Measurements from ENCODE around the gene RARRES1. TPM values are rescaled to one million over a fixed set of nuclear protein-coding genes. Genes with fewer than 3 reads are reported as not detected.
A peak's percentile ranks its signal among the peaks of the same experiment; 100 is the strongest.
"Not testable (repeated sequence)": the region's sequence is repeated elsewhere in the genome, so short reads cannot be mapped to it uniquely, and the experiment has no call there.

Gene RARRES1
- total RNA-seq, 1 donor from 2014 or later: 9.1 TPM

DNA sequence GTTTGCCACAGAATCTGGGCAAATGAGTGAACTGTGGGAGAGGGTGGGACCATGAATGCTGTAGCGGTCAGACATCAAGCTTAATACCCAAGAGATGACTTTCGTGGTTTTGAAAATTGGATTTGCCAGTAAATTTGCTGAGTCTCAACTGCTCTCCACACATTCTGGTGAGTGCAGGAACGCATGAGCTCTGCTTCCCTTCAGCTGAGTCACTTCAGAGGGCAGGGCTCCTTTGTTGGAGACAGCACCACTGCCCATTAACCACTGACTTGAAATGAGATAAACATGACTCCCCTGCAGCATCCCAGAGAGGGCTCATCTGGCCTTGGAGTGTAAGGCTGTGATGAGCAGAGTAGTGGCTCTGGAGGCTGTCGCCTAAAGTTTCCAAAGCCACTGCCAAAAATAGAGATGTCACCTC is 22.6 kb downstream of the RARRES1 start:
- intact Hi-C loops (cut with DNase I): no loop called here
- no peak for DNase-seq (ENCODE audit: low spot score)

DNA sequence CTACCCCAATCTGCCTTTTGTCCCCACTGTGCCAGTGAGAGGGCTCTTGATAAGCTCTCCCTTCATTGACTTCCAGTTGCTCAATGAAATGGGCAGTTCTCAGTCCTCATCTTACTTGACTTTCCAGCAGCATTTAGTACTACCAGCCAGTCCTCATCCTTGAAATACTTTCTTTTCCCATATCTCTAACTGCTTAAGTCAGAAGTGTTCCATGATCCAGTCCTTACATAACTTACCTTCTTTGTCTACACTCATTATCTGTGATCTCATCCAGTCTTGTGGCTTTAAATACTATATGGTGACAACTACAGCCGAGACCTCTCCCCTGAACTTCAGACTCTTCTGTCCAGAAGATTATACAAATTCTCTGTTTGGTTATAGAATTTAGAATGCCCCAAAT is 28.7 kb downstream of the RARRES1 start:
- intact Hi-C loops (cut with DNase I): no loop called here
- DNase-seq (ENCODE audit: low spot score): no peak

DNA sequence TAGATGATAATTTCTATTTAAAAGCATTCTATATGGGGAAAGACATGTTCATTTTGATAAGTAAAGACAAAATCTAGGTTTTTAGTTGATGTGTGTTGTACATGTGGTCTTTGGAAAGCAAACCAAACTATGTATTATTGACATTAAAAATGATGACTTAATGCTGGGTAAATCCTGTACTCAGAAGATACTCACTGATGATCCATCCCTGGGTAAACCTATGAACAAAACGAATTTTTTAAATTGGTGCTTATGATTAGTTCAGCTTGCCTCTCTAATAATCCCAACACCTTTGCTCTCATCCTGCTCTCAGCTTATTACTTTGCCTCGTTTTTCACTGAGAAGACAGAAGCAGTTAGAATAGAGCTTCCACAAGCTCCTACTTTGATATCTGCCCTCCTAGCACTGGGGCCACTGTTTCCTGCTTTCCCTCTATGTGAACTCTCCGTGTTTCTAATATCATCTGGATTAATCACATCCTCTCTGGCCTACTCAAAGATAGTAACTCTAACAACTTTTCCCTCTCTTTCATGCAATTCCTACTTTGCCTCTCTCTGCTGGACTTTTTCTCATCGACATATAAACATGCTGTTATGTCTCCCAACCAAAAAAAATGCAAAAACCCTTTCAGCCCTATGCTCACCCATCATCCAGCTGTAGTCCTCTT is 29.3 kb downstream of the RARRES1 start:
- DNase-seq (ENCODE audit: low spot score): no peak
- intact Hi-C loops (cut with DNase I): no loop called here

DNA sequence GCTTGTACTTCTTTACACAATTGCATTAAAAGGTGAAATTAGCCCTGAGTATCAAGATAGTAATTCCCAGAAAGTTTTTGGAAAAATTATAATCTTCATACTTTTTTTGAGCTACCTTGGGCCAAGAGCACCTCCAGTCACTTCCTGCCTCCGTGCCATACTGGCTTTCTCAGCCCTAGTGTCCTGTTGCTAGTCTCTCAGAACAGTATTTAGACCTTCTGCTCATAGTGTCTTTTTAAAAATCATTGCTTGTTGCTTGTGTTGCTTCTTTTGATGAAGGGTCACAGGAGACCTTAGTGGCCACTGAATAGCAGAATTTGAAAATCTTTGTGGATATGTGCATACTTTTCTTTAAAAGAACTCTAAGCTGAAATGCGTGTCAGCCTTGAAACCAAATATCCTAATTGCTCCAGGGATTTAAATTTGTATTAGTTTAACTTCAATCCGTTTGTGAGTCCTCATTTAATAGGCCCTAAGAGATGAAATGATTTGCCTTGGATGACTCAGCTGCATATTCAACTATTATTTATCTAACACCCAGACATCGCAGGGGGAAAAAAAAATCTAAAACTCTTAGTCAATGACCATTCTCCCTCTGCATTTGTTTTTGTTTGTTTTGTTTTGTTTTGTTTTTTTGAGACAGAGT is 30.7 kb downstream of the RARRES1 start:
- DNase-seq (ENCODE audit: low spot score): no peak
- intact Hi-C loops (cut with DNase I): no loop called here

DNA sequence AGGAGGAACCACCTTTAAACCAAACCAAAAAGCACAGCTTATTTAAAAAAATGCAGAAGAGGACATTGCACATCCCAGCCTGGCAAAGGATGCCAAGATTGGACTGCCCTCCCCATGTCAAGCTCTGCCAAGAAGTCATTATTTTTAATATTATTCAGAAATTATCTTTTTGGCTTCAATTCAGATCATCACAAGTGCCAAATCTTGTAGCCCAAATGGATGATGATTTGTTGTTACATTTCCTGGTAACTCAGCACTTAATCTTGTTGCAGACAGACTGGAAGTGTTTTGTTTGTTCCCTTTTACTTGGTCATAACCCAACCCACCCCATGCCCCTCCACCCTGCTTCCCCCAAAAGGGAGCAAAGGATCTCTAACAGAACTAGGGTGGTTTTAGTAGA is 31.7 kb downstream of the RARRES1 start:
- intact Hi-C loops (cut with DNase I): no loop called here
- no peak for DNase-seq (ENCODE audit: low spot score)

DNA sequence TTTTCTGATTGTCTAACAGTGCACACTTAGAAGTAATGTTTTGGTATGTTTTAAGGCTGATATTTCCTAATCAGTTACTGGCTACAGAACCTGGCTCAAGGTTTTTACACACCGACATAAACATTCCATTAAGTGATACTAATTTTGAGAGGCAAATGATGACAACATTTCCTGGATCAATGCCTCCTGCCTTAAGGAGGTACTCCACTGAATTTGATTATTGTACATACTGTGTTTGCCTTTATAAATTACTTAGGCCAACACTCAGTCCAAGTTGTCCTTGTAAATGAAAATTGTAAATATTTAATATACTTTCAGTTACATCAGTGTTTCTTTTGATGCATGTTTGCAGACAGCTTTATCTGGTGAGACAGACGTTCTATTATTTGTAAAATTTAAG is 35.6 kb downstream of the RARRES1 start:
- no peak for DNase-seq (ENCODE audit: low spot score)
- intact Hi-C loops (cut with DNase I): no loop called here

DNA sequence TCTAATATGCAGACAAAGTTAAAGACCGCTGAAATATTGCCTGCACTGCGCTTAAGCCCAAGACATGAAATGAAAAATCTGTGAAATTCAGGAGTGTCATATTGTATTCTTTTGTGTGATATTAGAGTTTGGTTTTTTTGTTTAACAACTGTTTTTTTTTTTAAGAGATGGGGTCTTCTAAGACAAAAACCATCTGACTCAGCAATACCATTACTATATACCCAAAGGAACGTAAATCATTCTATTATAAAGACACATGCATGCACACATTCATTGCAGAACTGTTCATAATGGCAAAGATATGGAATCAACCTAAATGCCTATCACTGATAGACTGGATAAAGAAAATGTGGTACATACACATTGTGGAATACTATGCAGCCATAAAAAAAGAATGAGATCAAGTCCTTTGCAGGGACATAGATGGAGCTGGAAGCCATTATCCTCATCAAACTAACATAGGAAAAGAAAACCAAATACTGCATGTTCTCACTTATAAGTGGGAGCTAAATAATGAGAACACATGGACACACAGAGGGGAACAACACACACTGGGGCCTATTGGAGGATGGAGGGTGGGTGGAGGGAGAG is 38.3 kb downstream of the RARRES1 start:
- intact Hi-C loops (cut with DNase I); DNase-seq (ENCODE audit: low spot score): not testable (repeated sequence)

DNA sequence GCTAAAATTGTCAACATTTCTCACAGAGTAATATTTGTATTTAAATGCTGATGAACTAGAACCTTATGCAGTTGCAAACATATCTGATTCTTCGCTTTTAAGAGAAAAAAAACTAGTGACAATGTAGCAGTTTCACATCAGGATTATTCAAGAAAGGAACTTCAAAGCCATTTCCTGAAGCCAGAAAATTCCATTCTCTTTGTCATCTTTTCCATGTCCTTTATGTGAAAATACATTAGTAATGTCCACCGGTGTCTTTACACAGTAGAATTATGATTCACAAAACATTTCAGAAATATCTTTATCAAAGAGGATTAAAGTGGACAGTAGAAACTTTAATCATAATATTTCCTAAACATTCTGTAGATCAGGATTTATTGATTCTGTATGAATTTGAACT is 47.1 kb downstream of the RARRES1 start:
- intact Hi-C loops (cut with DNase I): no loop called here
- DNase-seq (ENCODE audit: low spot score): no peak

DNA sequence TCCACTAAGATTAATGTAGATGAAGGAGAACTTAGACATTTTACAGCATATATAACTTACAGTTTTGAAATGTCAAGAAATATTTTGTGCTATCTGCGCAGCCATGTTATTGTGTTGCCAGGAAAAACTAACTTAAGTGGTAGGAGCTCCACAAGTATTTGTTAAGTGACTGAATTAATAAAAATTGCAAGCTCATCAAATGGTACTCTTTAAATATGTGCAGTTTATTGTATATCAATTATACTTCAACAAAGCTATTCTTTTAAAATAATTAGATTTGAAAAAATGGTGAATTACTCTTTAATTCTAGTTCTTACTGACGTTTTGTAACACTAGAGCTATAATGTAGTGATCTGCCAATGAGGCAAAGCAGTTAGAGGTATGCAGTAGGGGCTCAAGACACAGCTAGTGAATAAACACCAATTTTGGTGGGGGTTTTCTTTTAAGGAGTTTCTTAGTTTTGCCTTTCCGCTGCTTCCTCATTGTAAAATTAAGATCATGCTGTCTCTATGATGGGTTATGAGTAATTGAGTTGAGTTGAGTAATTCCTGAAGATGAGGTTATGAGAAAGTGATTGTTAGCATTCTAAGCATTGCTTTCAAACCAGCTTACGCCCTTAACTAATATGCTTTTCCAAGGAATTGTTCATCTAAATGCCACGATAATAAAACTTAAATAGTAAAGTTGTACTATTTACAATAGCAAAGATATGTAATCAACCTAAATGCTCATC is 48.9 kb downstream of the RARRES1 start:
- no peak for DNase-seq (ENCODE audit: low spot score)
- intact Hi-C loops (cut with DNase I): no loop called here

DNA sequence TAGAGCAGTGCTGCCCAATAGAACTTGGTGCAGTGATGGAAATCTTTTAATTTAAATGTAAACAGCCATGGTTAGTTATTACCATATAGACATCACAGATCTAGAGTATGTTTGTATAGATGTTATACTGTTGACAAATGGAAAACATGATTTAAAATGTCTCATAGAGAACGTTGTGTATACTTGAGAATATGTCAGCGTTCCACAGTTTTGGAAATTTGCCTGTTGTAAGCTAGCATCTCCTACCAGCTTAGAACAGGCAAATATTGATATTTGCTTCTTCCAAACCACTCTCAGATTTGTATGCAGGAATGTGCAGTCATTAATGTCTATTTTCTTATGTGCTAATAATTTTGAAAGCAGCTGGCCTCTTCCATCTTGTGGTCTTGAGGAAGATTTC is 51.4 kb downstream of the RARRES1 start:
- intact Hi-C loops (cut with DNase I): no loop called here

DNA sequence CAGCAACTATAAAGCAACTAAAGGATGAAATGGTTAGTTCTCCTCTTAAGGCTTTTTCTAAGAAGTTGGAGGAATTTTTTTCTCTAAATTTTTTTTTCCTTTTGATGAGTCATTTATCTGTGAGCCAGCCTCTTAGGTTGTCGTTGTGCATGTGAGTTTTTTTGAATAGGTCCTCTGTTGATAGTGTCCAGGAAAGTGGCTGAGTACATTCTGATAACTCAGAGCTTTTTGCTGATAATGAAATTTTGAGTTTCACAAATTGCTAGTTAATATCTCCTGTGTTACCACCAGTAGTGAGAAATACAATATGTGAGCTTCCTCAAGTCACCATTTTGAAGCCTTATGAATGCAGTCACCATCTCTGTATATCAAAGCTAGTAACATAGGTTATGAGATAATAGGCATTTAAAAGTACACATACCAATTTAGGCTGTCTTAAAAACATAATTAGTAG is 52.7 kb downstream of the RARRES1 start:
- intact Hi-C loops (cut with DNase I): no loop called here

More for the DNA sequence above, 51.4 kb downstream of the RARRES1 start:
- no peak for DNase-seq (ENCODE audit: low spot score)

DNA sequence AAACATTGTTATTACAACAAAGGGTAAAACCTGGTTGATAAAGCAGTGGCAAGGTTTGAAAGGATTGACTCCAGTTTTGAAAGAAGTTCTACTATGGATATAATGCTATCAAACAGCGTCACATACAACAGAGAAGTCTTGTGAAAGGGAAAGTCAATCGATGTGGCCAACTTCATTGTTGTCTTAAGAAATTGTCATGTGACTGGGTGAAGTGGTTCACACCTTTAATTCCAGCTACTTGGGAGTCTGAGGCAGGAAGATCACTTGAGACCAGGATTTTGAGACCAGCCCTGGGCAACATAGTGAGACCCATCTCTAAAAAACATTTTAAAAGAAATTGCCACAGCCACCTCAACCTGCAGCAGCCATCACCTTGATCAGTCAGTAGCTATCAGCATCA is 53.6 kb downstream of the RARRES1 start:
- DNase-seq (ENCODE audit: low spot score): no peak
- intact Hi-C loops (cut with DNase I): no loop called here

More for the DNA sequence above, 52.7 kb downstream of the RARRES1 start:
- DNase-seq (ENCODE audit: low spot score): no peak

DNA sequence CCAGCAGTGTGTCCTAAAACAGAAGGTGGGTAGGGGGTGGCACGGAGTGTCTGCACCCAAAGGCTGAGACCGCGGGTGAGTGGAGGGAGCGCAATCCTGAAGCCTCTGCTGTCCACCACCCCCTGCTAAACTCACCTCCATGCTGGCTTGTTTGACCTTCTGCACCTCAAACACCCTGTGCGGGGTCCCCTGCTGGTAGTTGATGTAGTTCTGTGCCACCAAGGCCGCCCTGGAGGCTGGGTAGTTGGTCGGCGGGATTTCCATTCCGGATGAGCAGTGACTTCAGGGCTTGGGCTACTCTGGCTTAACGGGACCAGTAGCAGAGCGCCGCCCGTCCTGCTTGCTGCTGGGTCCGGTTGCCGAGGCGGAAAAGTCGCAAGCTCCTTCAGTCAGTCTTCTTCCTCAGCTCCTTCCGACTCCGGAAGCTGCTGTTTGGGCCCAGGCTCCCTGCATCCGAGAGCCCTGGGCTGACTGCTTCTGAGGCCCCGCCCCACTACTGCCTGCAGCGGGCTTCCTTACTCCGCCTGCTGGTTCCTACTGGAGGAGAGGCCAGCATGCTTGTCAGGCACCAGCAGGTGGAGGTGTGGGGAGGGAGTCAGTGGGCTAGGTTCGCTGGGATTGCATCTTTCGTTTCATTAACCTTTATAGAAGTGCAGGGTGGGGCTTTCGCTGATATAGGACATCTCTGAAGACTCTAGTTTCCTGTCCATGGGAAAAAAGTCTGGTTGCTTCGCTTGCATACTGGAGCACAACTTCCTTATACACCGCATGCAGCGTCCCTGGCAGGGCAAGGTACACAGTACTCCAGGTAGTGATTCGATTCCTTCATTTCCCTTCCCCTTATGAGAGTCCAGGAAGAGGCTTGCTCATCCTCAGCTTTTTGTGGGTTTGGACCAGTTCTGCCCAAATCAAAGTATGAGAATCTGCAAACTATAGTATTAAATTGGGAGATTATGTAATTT is 59.8 kb downstream of the RARRES1 start, which contains the start of gene LXN:
TSS of gene LXN (minus strand) at position 434 of the 962 bp plus-strand sequence. CDS start at position 264, 170 bp downstream.
- intact Hi-C loops (cut with DNase I): loop anchor here (5.0 kb wide), 2 partner anchors 55 to 130 kb away; partner anchors contain the start of gene MFSD1
- DNase-seq (ENCODE audit: low spot score): peak; percentile 93

DNA sequence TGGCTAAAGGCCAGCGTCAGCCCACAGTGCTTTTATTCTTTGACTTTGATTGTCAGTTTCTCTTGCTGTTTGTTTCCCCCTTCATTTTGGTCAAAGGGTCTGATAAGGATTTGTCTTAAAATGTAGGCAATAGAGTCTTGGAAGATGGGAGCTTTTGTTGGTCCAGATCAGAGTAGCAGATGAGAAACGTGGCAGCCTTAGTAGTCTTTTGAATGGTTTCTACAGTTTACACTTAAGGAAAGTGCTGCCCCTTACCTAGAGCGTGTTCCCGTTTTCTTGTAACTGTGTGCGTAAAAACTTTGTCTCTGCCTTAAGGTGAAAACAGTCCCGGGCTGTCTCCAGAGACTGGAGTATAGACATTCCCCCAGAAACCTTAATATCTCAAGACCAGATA is 60.4 kb downstream of the RARRES1 start:
- DNase-seq (ENCODE audit: low spot score): no peak
- intact Hi-C loops (cut with DNase I): loop anchor here (5.0 kb wide), 2 partner anchors 55 to 130 kb away; partner anchors contain the start of gene MFSD1

DNA sequence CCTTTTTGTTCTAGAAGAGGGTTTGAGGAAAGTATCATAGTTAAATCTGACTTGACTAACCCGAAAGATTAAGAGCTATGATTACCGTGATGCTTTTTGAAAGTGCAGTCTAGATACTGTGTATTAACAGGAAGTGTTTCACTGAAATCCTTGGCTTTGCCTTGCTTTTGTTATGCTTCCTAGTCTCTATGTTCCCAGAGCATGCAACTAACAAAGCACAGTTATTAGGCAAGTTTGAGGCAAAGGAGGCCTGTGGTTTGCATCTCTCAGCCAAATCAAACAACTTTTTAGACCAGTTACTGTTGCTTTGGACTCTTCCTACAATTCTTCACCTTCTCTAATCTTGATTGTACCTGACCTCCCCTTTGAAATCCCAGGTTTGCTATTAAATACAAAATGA is 63.8 kb downstream of the RARRES1 start:
- intact Hi-C loops (cut with DNase I): no loop called here
- DNase-seq (ENCODE audit: low spot score): no peak

DNA sequence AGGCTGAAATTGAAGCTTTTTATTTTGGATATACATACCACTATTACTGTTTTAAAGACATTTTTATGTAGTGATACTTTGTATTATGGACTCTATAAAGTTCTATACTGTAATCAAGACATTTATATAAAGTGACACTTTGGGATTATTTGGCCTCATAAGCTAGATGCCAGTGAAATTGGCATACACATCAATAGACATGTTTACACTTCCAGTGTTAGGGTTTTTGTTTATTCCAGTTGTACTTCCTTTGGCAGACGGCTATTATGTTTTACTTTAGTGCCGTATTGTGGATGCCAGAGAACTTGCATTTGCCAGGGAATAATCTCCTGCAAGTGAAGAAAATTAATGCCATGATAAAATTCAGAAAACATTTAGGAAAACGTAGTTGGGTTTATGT is 65.8 kb downstream of the RARRES1 start:
- intact Hi-C loops (cut with DNase I): no loop called here
- no peak for DNase-seq (ENCODE audit: low spot score)

DNA sequence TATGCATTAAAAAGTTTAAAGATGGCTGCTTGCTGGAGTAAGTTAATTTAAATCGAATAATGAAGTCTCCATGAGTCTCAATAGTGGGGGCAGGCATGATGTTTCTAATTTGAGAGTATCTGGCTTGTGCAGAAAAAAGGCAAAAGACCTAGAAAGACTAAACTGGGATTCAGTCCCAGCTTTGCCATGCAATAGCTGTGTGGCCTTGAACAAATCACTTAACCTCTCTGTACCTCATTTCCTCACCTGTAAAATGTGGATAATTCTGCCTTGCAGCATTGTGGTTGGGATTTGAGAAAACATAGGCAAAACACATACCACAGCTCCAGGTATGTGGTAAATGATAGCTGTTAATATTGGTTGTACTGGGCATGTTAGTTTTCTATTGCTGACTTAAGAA is 68.4 kb downstream of the RARRES1 start:
- intact Hi-C loops (cut with DNase I): no loop called here
- DNase-seq (ENCODE audit: low spot score): no peak

DNA sequence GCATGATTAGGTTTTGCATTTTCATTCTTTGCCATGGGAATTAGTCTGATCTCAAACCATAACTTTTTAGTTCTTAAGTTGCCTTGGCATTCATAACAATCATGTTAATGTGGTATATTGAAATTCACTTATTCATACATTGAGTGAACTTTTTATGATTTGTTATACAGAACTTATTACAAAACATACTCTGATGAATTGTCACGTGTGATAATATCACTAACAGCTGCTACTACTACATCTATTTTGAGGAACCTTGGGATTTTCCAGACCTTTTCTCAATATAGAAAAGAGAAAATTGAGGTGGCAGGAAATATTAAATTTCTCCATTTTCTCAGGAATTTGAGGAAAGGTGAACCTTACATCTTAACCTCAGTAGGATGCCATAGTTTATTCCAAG is 69.0 kb downstream of the RARRES1 start:
- intact Hi-C loops (cut with DNase I): no loop called here
- no peak for DNase-seq (ENCODE audit: low spot score)

DNA sequence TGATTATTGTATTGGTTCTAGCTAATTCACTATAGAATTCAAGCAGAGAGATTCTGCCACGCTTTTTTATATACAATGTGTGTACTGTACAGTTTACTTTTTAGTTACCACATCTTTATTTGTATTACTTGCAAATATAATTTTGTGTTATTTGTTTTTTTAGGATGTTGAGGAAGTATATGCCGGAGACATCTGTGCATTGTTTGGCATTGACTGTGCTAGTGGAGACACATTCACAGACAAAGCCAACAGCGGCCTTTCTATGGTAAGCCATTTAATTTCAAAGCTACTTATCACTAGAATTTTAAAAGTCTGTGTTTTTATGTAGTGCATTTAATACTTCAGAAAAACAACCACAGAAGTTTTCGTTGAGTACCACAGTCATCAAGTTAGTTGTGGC is 71.5 kb downstream of the RARRES1 start:
- intact Hi-C loops (cut with DNase I): no loop called here
- DNase-seq (ENCODE audit: low spot score): no peak

All from cardiac septum (tissue), 1 donor.